NCI-H510A (cell line): Measurements from ENCODE around the gene KCNQ1OT1.

Source experiments
- DNase-seq: peaks from one replicate; lab custom pipeline; 2025; lab: John Stamatoyannopoulos, UW

The KCNQ1OT1 gene

GRCh38 chr11:2666828-2667570 lies 32.8 kb downstream of the KCNQ1OT1 start:
- DNase-seq = no peak

- DNase-seq = no peak
Measured at GRCh38 chr11:2666401-2666741, 33.4 kb downstream of the KCNQ1OT1 start.

- no peak for DNase-seq
Measured at GRCh38 chr11:2665526-2666400, 34.0 kb downstream of the KCNQ1OT1 start.

DNA sequence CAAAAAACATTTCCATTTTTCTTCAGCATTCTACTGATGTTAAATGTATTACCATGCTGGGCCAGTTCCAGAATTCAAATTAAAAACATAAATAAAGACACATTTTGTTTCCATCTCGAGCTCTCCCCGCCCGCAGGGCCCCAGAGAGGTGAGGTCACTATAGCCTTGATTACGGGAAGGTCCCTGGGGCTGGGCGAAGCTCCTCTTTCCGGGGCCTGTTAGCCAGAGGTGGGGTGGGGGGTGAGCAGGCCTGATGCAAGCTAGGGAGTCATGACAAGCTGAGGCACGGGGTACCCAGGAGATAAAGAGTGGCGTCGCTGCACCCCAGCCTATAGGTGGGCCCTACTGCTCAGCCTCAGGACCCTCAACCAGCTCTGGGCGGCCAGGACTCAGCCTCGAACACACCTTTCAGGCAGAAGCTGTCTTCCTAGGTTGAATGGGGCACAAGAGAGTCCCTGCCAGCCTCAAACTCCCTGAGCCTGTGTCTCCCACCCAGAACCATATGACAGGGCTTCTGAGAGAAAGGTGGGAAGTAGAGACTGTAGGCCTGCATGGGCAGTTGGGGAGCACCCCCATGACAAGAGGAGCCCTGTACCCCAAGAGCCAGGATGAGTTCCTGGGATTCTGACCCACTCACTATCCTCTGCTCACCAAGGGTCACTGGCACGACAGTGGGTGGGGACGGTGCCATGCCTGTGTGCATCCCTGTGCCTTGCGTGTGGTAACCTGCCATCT lies 34.8 kb downstream of the KCNQ1OT1 start:
- no peak for DNase-seq

DNA sequence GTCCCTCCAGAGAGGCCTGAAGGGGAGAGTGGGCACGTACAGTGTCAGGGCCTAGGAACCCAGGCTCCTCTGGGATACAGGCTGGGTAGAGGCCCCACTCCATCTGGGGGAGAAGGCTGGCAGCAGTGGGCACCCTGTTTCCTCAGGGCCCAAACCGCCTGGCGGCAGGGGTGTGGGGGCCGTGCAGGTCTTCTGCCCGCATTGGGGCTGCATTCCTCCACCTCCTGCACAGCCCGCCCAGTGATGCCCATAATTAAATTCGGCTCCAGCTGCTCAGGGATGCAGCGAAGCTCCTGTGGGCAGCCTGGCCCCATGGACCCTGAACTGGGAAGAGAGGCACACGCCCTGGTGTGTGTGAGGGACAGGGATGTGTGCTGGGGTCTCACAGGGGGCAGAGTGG lies 35.4 kb downstream of the KCNQ1OT1 start:
- DNase-seq = no peak

- no peak for DNase-seq
Measured at GRCh38 chr11:2663915-2664314, 35.9 kb downstream of the KCNQ1OT1 start.

DNA sequence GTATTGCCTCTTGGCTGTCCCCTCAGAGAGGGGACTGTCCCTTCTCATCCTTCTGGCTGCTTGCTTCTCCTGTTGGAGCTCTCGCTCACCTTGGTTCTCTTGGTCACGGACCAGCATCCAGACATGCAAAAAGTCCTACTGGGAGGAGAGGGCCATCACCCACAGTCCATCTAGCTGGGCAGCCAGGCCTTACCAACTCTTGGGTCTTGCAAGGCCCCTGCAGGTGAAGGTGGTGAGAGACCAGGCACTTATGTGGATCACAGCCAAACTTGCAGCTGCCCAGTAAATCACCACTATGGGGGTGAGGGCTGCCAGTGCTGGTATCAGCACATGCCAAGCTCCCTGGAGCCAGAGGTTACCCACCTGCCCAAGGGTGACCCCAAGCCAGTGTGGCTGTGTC lies 36.3 kb downstream of the KCNQ1OT1 start:
- no peak for DNase-seq

- no peak for DNase-seq
Measured at GRCh38 chr11:2662430-2663299, 37.1 kb downstream of the KCNQ1OT1 start.

GRCh38 chr11:2662024-2662312 lies 37.8 kb downstream of the KCNQ1OT1 start:
- DNase-seq = no peak

GRCh38 chr11:2661173-2662023 lies 38.4 kb downstream of the KCNQ1OT1 start:
- no peak for DNase-seq

DNA sequence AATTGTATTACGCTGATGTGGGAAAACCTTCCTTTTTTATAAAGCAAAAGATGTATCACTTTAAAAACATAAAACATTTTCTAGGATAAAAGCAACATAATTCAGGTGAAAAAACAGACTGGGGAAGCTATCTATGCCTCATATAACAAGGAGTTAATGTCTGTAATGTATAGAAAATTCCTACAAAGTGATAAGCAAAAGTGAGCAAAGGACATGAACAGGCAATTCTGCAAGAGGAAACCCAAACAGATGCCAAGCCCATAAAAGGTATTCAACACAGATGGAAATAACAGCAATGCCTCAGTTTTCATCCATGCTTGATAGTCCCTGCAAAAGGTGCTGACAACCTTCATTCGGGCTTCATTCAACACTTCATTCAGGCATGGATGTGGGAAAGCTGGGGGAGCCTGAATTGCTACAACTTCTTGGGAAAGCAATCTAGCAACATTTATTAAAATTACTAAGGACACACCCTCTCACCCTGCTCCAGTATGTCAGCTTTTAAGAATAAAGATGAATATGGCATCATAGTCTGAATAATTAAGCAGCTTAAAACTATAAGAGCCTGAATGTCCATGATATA lies 39.3 kb downstream of the KCNQ1OT1 start:
- no peak for DNase-seq

- DNase-seq = no peak
Measured at GRCh38 chr11:2657697-2658284, 42.0 kb downstream of the KCNQ1OT1 start.

- no peak for DNase-seq
Measured at GRCh38 chr11:2656859-2657258, 42.9 kb downstream of the KCNQ1OT1 start.

DNA sequence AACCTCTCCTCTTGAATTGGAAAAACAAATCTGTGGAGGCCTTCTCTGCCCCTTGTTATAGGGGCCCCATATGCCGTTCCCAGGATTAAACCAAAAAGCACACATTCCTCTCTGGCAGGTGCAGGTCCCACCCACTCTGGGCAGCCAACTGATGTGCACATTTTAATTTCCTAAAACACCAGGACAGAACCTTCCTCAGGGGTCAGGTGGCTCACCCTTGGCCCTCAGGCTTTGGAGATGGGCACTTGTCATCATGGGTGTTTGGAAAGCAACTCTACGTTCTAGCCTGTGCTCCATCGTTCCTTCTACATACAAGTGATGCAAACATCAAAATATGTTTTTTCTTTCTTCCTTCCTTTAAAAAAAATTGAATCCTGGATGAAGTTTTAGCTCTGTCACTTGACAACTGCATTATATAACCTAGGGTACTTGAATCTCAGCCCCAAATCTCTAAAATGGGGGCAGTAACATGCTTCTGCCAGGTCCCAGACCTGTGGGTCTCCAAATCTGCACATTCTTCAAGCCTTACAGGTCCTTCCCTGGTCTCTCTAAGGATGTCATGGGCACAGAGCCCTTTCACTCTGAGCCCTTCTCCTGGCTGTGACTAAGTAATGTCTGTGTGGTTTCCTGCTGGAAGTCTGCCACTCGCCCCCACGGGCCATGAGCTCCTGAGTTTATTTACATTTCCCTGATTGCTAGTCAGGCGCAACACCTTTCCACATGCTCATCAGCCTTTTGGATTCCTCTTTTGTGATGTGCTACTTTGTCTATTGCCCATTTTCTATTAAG lies 43.8 kb downstream of the KCNQ1OT1 start:
- no peak for DNase-seq

GRCh38 chr11:2655016-2655719 lies 44.6 kb downstream of the KCNQ1OT1 start:
- no peak for DNase-seq

- DNase-seq = no peak
Measured at GRCh38 chr11:2653930-2654739, 45.7 kb downstream of the KCNQ1OT1 start.

DNA sequence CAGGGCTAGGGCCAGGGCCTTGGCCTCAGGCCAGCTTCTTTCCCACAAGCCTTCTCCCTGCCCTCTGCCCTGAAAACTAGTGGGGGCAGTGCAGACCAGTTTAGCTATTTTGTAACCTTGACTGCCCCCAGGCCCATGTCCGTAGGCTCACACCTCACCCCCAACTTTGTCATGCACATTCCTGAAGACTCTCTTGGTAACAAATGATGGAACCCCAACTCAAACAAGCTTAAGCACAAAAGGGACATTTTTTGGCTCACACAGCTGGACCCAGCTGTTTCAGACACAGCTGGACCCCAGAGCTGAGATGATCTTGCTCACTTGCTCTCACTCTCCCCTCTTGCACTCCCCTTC lies 46.6 kb downstream of the KCNQ1OT1 start:
- no peak for DNase-seq
